OCI-LY3 (cell line): ENCODE measurements around the gene FOXD4L3.
"Not testable (repeated sequence)": the region's sequence is repeated elsewhere in the genome, so short reads cannot be mapped to it uniquely, and the experiment has no call there.

Experiments used
- EZH2phosphoT487 ChIP-seq: fragments of 200-600 bp; shearing (Covaris generic); IDR thresholded peaks from 2 replicates; pipeline ENCODE4 v1.6.1; 2018; ENCODE audit warnings: antibody characterized with exemption, mixed run types, low read depth
- TF ChIP-seq, protein P1 (sequence below): fragments of 200-600, 300-600 bp; sonication (generic); IDR thresholded peaks from 2 replicates; pipeline ENCODE4 v1.5.1; 2014; ENCODE audit warnings: antibody characterized with exemption, low read length, low read depth

- TF ChIP-seq, protein P1, sequence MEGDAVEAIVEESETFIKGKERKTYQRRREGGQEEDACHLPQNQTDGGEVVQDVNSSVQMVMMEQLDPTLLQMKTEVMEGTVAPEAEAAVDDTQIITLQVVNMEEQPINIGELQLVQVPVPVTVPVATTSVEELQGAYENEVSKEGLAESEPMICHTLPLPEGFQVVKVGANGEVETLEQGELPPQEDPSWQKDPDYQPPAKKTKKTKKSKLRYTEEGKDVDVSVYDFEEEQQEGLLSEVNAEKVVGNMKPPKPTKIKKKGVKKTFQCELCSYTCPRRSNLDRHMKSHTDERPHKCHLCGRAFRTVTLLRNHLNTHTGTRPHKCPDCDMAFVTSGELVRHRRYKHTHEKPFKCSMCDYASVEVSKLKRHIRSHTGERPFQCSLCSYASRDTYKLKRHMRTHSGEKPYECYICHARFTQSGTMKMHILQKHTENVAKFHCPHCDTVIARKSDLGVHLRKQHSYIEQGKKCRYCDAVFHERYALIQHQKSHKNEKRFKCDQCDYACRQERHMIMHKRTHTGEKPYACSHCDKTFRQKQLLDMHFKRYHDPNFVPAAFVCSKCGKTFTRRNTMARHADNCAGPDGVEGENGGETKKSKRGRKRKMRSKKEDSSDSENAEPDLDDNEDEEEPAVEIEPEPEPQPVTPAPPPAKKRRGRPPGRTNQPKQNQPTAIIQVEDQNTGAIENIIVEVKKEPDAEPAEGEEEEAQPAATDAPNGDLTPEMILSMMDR = not testable (repeated sequence)
- not testable (repeated sequence) for TF ChIP-seq EZH2phosphoT487
Observed at GRCh38 chr9:68307127-68307526, 4.5 kb downstream of the FOXD4L3 start.
